GM18870 (cell line): ENCODE data around the gene CYB561D2.

Experiments
- ATAC-seq: cut with Tn5 transposase; IDR thresholded peaks from one replicate; pipeline ENCODE4 v1.9.1; 2021; ENCODE audit warnings: moderate library complexity; ENCODE audit not compliant: unreplicated experiment

The CYB561D2 gene

DNA sequence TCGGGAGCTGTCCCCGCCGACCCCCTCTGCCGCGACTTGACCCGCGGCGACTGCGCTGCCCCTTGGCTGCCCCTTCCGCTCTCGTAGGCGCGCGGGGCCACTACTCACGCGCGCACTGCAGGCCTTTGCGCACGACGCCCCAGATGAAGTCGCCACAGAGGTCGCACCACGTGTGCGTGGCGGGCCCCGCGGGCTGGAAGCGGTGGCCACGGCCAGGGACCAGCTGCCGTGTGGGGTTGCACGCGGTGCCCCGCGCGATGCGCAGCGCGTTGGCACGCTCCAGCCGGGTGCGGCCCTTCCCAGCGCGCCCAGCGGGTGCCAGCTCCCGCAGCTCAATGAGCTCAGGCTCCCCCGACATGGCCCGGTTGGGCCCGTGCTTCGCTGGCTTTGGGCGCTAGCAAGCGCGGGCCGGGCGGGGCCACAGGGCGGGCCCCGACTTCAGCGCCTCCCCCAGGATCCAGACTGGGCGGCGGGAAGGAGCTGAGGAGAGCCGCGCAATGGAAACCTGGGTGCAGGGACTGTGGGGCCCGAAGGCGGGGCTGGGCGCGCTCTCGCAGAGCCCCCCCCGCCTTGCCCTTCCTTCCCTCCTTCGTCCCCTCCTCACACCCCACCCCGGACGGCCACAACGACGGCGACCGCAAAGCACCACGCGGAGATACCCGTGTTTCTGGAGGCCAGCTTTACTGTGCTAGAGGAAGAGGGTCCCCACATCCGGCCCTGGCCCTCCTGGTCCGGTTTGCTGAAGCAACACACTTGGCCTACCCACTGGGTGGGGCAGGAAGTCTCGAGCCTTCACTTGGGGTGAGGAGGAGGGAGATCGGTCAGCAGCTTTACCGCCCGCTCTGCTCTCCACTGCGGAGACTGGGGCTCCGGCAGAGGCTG, 10.0 kb upstream of the CYB561D2 start, which contains the start of gene RASSF1:
TSS of gene RASSF1 (minus strand) at position 389 of the 882 bp plus-strand sequence. CDS start at position 358, 31 bp downstream.
- no peak for ATAC-seq

DNA sequence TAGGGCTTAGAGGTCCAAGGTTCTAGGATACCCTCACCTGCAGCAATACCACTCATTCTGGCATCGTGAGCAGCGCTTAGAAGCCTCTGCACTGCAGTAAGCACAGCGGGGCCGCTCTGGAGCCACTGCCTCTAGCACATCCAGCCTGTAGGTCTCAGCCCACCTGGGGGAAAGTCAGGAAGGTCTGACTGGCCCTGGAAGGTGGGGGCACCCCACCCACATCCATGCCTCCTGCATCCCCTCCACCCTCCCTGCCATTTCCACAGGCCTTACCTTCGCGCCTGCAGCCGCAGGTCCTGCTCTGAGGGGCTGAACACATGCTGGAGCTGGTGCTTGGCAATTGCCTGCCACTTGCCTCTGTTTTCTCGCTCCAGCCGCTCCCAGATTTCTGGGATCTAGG, 9.1 kb upstream of the CYB561D2 start:
- ATAC-seq = no peak

DNA sequence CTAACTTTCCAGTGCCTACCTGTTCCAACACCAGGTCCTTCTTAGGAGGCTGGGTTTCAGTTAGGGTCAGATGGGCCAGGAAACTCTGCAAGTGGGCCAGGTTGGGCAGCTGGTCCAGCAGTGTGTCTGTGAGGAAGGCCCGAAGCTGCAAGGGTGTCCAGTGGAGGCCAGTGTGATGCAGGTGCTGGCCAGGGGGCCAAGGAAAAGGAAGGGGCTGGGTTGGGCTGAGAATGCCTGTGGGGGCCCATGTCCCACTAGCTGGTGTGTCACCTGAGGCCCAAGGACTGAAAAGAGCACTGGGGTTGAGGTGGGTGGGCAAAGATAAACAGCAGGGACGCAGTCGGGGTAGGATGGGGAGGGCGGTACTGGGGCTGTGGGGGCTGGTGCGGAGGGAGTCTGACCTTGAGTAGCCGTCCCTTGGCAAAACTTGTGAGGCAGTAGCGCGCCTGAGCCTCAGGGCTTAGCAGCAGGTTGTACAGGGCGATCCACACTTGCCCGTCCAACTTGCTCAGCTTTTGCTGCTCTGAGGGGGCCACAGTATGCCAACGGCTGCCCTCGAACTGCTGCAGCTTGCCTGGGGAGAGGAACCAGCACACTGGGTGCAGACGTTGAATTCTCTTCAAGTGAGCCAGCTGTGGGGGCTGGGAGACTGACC, 8.5 kb upstream of the CYB561D2 start:
- ATAC-seq = no peak

GRCh38 chr3:50342813-50343633, 7.6 kb upstream of the CYB561D2 start:
- no peak for ATAC-seq

GRCh38 chr3:50345008-50345407, 5.7 kb upstream of the CYB561D2 start:
- no peak for ATAC-seq

DNA sequence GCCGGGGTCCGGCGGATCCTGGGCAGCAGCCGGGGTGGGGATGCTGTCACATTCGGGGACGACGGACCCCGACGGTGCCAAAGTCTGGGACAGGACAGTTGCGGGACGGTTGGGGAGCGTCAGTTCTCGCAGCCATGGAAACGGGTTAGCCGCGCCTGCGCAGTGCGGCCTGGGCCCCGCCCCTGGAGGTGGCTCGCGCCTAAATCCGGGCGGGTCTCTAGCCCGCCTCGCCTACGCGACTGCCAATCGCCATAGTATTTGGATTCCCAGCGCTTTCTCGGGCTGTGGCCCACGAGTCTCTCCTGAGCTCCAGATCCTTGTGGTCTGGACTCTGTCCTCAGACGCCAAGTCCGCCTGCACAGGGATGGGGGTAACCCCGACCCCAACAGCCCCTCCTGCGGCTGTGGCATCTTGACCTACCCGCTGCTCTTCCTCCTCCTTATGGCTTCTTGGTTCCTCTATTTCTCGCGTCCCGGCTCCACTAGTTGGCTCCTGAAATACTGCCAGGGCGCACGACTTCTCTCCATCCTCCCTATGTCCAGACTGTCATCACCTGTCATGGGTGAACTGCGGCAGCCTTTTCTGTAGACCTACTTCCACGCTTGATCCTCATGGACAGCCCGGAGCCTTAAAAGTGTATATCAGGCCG, 5.0 kb upstream of the CYB561D2 start, which contains the start of gene ZMYND10:
TSS of gene ZMYND10 (minus strand) at position 147 of the 649 bp plus-strand sequence. CDS start 153 bp downstream, outside the sequence.
- no peak for ATAC-seq

DNA sequence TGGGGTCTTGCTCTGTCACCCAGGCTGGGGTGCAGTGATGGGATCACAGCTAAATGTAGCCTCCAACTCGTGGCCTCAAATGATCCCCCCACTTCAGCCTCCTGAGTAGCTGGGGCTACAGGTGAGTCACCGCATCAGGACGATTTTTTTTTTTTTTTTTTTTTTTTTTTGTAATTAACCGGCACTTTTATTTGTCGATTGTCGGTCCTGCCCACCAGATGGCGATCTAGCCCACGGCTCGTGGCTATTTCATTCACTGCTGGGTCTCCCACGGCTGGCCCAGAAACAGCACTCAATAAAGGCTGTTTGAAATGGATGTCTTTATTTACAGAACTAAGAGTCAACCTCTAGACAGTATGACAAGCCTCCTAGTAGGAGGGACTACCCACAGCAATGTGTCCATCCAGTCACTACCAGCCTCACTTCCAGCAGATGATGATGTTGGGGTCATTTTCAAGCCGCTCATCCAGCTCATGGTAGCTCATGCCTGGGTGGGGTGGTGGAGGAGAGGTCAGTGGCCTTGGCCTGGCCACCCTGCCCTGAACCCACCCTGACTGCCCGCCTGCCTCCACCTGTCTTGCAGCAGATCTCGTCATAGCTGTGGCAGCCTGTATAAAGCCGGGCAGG, 3.4 kb upstream of the CYB561D2 start:
- no peak for ATAC-seq

- ATAC-seq = no peak
Measured at GRCh38 chr3:50350213-50350526, 492 bp upstream of the CYB561D2 start.

GRCh38 chr3:50351323-50351697, 648 bp downstream of the CYB561D2 start:
- ATAC-seq = no peak

GRCh38 chr3:50352781-50353180, 2.1 kb downstream of the CYB561D2 start:
- no peak for ATAC-seq

DNA sequence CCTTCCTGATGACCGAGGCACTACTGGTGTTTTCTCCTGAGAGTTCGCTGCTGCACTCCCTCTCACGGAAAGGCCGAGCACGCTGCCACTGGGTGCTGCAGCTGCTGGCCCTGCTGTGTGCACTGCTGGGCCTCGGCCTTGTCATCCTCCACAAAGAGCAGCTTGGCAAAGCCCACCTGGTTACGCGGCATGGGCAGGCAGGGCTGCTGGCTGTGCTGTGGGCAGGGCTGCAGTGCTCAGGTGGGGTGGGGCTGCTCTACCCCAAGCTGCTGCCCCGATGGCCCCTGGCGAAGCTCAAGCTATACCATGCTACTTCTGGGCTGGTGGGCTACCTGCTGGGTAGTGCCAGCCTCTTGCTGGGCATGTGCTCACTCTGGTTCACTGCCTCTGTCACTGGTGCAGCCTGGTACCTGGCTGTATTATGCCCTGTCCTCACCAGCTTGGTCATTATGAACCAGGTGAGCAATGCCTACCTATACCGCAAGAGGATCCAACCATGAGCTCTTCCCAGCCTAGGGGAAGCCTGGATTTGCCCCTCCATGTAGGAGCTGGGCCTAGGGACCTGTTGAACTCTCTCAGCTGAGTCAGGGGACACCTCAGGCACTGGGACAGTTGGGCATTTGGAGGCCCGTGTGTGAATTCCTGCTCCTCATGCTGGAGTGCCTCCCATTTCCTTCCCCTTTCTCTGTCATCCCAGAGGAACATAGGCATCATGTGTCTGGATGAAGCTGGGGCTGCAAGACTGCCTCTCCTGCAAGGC, 2.8 kb downstream of the CYB561D2 start:
- no peak for ATAC-seq

DNA sequence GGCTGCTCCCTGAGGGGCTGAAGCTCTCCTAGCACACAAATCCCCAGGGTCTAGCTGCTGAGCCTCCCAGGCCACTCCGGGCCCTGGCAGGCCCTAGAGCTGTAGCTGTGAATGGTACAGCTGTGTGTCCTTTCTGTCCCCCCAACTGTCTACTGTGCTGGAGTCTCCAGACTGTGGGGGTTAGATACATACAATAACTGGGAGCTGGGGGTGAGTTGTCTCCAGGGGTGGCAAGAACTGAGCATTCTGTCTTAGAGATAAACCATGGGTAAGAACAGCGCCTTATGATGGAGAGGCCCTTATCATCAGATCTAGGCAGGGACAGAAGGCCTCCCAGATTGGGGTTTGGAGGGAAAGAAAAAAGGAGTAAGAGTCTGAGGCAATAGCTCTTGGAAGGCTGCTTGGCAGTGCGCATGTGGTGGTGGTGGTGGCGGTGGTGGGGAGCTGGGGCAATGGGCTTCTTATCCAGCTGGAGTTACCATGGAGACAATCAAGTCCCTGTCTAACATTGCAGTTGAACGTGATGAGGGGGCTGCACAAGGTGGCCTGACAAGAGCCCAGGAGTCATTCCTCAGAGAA, 3.6 kb downstream of the CYB561D2 start:
- no peak for ATAC-seq

GRCh38 chr3:50354850-50355249, 4.2 kb downstream of the CYB561D2 start:
- ATAC-seq = no peak

DNA sequence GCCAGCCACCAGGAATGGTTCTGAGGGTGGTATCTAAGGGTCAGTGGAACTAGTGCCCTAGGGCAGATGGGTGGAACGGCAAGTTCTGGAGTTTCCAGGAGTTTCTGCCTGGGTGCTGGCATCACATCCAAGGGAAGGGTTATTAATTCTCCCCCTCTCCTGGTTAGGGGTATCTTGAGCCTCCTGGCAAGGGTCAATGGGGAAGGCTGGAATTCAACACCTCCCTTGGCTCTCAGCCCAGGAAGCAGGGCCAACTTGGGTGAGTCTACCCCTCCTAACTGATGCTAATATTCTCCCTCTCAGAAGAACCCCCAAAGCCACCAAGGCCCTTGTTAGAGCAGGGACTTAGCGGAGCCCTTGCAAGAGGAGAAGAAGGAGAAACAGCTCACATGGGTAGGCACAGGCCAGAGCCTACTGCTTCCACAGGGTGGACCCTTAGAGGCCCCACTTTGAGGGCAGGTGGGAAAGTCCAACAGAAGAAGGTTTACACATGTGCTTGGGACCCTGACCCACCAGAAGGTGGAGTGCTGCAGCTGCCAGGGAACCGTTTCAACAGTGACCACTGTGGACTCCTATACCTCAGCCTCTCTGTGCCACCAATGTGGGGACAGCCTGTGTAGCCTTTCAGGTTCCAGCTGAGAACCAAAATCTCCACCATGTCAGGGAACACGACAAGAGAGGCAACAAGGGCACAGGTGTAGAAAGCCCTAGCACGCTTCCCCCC, 5.3 kb downstream of the CYB561D2 start:
- ATAC-seq = no peak

- ATAC-seq = no peak
Measured at GRCh38 chr3:50356553-50356952, 5.9 kb downstream of the CYB561D2 start.

DNA sequence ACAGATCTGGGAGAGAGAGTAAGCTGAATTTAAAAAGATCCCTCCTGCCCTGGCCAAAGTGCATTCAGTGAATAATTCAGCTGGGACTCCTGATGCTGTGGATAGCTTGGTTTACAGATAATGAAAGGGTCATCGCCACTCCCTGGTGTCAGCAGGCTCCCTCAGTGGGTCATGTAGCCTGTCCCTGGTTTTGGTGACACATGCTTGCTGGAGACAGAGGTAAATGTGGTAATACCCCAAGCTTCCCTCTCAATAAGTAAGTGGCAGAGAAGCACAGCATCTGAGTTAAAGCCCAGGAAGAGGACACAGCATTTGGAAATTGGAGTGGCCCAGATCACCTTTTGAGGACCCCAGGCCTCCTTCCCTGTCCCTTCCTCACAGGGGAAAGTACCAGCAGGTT, 6.8 kb downstream of the CYB561D2 start:
- no peak for ATAC-seq

DNA sequence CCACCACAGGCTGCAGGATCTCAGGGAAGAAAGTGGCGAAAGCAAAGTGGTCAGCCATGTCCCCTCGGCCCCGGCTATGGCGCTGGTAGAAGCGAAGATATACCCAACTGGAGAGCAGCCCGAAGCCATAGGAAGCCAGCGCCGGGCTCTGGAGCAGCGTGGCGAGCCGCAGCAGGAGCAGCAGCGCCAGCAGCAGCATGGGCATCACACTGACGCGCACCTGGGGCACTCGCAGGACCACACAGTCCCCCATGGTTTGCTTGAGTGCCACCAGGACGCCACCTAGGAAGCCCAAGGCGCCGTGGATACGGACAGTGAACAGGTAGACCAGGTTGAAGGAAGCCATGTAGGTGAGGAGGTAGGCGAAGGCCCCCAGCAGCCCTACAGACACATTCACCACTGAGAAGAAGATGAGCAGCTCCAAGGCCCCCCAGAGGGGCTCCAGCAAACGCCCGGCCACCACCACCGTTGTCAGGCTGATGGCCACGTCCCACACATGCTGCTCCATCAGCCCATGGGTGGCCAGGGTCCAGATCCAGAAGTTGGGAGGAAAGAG, 7.8 kb downstream of the CYB561D2 start:
- ATAC-seq = no peak
